HepG2 (cell line): ENCODE results near the gene SPCS2. TPM values are rescaled to one million over a fixed set of nuclear protein-coding genes. Genes with fewer than 3 reads are reported as not detected.
A peak's percentile ranks its signal among the peaks of the same experiment; 100 is the strongest.

Experiments used
- ATAC-seq: fragments of 200-7000 bp; cut with Tn5 transposase; 3 replicates; pipeline ENCODE4 v1.9.1; 2020; ENCODE audit warnings: mild to moderate bottlenecking, moderate library complexity
- BruUV-seq: library from RNA; stranded (reverse); fragments of 400-500 nt; replicated peaks from 2 replicates; lab custom pipeline; 2021; lab: Mats Ljungman, UMichigan
- CTCF ChIA-PET: fragments of 300-600 bp; formaldehyde crosslinking; extraction: SDS; loops from one replicate; lab custom pipeline; 2021; ENCODE audit warnings: low total read pairs, inconsistent platforms, low intra/inter-chr PET ratio; lab: Yijun Ruan, JAX
- POLR2A ChIA-PET: fragments of 350-600 bp; sonication (Branson Sonifier 250); formaldehyde crosslinking; loops from one replicate; lab custom pipeline; 2020; ENCODE audit warnings: antibody characterized with exemption, inconsistent platforms; lab: Yijun Ruan, JAX
- DNase-seq: peaks from one replicate; pipeline ENCODE4 v3.0.0-alpha.2; 2015; ENCODE audit warnings: low spot score
- FAIRE-seq: peaks from 3 replicates; lab custom pipeline; 2011; peaks lifted over from hg19 to GRCh38; lab: Jason Lieb, UNC
- H2AFZ ChIP-seq: one replicate; pipeline ENCODE4 v1.6.1; 2011; ENCODE audit warnings: low read length, inconsistent platforms
- H3K27ac ChIP-seq: fragments of 300-600 bp; 3 replicates; pipeline ENCODE4 v1.8.0; 2011; ENCODE audit warnings: mixed run types, mild to moderate bottlenecking, mixed read lengths, low read length, inconsistent platforms; ENCODE audit not compliant: insufficient read depth; ENCODE audit errors: extremely low read length
- H3K27me3 ChIP-seq, 2 experiments: fragments of 200-600 bp in 1 of 2; 2 replicates in 1 of 2; 3 replicates in 1 of 2; pipeline versions ENCODE4 v1.6.0 to v1.8.0; 2011; ENCODE audit warnings: low read length in 2 of 2, mild to moderate bottlenecking in 2 of 2, moderate library complexity in 2 of 2, inconsistent platforms in 1 of 2; ENCODE audit not compliant: insufficient read depth in 2 of 2, control insufficient read depth in 1 of 2
- H3K36me3 ChIP-seq, 2 experiments: fragments of 200-600 bp in 1 of 2; replicated peaks in 1 of 2; 2 replicates in 1 of 2; 3 replicates in 1 of 2; pipeline versions ENCODE4 v1.5.1 to v1.8.0; 2011; ENCODE audit warnings: low read length in 2 of 2, inconsistent platforms in 1 of 2; ENCODE audit not compliant: insufficient read depth in 2 of 2, control insufficient read depth in 1 of 2
- H3K4me1 ChIP-seq: 2 replicates; pipeline ENCODE4 v1.5.1; 2012; ENCODE audit warnings: low read length, inconsistent platforms; ENCODE audit not compliant: insufficient read depth
- H3K4me2 ChIP-seq: 2 replicates; pipeline ENCODE4 v1.6.0; 2011; ENCODE audit warnings: low read depth, low read length, inconsistent platforms
- H3K4me3 ChIP-seq, 3 experiments: fragments of 200-600 bp in 1 of 3; sonication (generic), shearing (Covaris generic) in 1 of 3; replicated peaks in 1 of 3; 2 replicates each; pipeline ENCODE4 v1.5.1; 2011 to 2016; ENCODE audit warnings: low read length in 3 of 3, inconsistent platforms in 2 of 3, low read depth in 2 of 3, mild to moderate bottlenecking in 2 of 3, control low read depth in 1 of 3, mixed read lengths in 1 of 3; ENCODE audit not compliant: insufficient read depth in 1 of 3
- H3K79me2 ChIP-seq: one replicate; pipeline ENCODE4 v1.6.1; 2011; ENCODE audit warnings: low read length, inconsistent platforms; ENCODE audit not compliant: insufficient read depth
- H3K9ac ChIP-seq: 2 replicates; pipeline ENCODE4 v1.6.0; 2011; ENCODE audit warnings: mild to moderate bottlenecking, low read depth, low read length, inconsistent platforms; ENCODE audit not compliant: insufficient read depth
- H3K9me3 ChIP-seq: 2 replicates; pipeline ENCODE4 v1.5.1; 2012; ENCODE audit warnings: mild to moderate bottlenecking, low read length
- H4K20me1 ChIP-seq: 2 replicates; pipeline ENCODE4 v1.6.0; 2011; ENCODE audit warnings: inconsistent platforms, mild to moderate bottlenecking, low read length, moderate library complexity; ENCODE audit not compliant: insufficient read depth
- ATM ChIP-seq: fragments of 450-650 bp; IDR thresholded peaks from 2 replicates; pipeline ENCODE4 v1.7.1; 2017; ENCODE audit warnings: mild to moderate bottlenecking, borderline replicate concordance
- CTCF ChIP-seq: sonication (generic); formaldehyde crosslinking; IDR thresholded peaks from 2 replicates; pipeline ENCODE4 v1.5.0; 2020; ENCODE audit warnings: mild to moderate bottlenecking, missing genetic modification reagents, moderate library complexity
- RAD21 ChIP-seq: fragments of 450-650 bp; formaldehyde crosslinking; IDR thresholded peaks from 2 replicates; pipeline ENCODE4 v1.5.0; 2020; ENCODE audit warnings: mild to moderate bottlenecking
- SMC3 ChIP-seq: IDR thresholded peaks from 2 replicates; pipeline ENCODE4 v1.6.1; 2011; ENCODE audit warnings: low read length, improper control_type of control experiment
- STAG1 ChIP-seq: sonication (generic); formaldehyde crosslinking; IDR thresholded peaks from 2 replicates; pipeline ENCODE4 v1.4.0; 2020; ENCODE audit warnings: missing genetic modification reagents
- THAP11 ChIP-seq: IDR thresholded peaks from 2 replicates; pipeline ENCODE4 v1.6.1; 2016; ENCODE audit warnings: missing biosample characterization, missing genetic modification reagents
- ZNF781 ChIP-seq: sonication (generic); formaldehyde crosslinking; IDR thresholded peaks from 2 replicates; pipeline ENCODE4 v1.5.1; 2020; ENCODE audit warnings: borderline replicate concordance, mild to moderate bottlenecking, missing genetic modification reagents; ENCODE audit errors: not compliant biosample characterization
- WGBS: methylation state at CpG from one replicate; pipeline ENCODE4 v1.1.6; 2017; ENCODE audit warnings: low lambda C conversion rate; 5-methylcytosine and 5-hydroxymethylcytosine counted together
- in situ Hi-C: cut with HindIII; loops from 2 replicates; pipeline ENCODE4 v1.10.0; 2017; ENCODE audit warnings: low pct_unique_long_range_greater_than_20kb; ENCODE audit not compliant: extremely low pct_ligation_motif_present
- intact Hi-C: fragments of 100-400 bp; cut with micrococcal nuclease; formaldehyde crosslinking; loops from one replicate; pipeline ENCODE4 v1.10.0; 2022; ENCODE audit not compliant: unreplicated experiment
- polyA plus RNA-seq, 8 experiments: library from polyadenylated mRNA; depleted of rRNA in 3 of 8; stranded (reverse) in 7 of 8; unstranded in 1 of 8; fragments of >200 nt; fragmentation: Illumina TruSeq in 4 of 8; extraction: Trizol in 4 of 8; gene quantifications; 2 replicates each; pipeline versions ENCODE4 v1.2.1 to v1.2.3, GENCODE V29; 2011 to 2016; ENCODE audit warnings: low read depth in 4 of 8, missing spikeins in 1 of 8, mixed read lengths in 1 of 8; ENCODE audit not compliant: insufficient read depth in 1 of 8
- total RNA-seq, 5 experiments: library from RNA; depleted of rRNA; stranded (reverse); fragments of >200 nt; fragmentation: Illumina TruSeq; extraction: Trizol; gene quantifications; 2 replicates each; pipeline ENCODE4 v1.2.3, GENCODE V29; 2016; ENCODE audit warnings: low read depth in 1 of 5

SPCS2 gene
- total and polyA plus RNA-seq, 2 of the 13 experiments (the other 11 are each of a cell fraction or from before 2014, with no cell fraction given): 87.3 to 142 TPM

- ATAC-seq (peak; percentile 96), FAIRE-seq (peak; percentile 80), DNase-seq (peak; percentile 89)
- ChIA-PET CTCF (interaction anchor here (1.5 to 3.2 kb wide), 3 partner anchors 93 to 319 kb away, joined by 5 to 39 read pairs (median 31); no protein-coding TSS in a partner anchor), POLR2A (interaction anchor here (1.0 kb wide), 1 partner anchor 59 kb away, joined by 3 read pairs; the partner anchor contains the start of gene NEU3)
- H3K27me3 ChIP-seq: no peaks in the 10 kb centered on the region
- in situ Hi-C loops (loop anchor here (5.0 to 10.0 kb wide), 2 partner anchors 93 to 315 kb away; partner anchors contain the start of gene TPBGL), intact Hi-C loops (loop anchor here (1.0 kb wide), 2 partner anchors 103 to 319 kb away; no protein-coding TSS in a partner anchor)
- 63% methylated on average over 8 of the region's 8 CpGs for WGBS
- no peak overlapping the region for H3K9ac ChIP-seq
- no peak overlapping the region for H3K4me3 ChIP-seq
- no peaks in the 10 kb centered on the region for H3K9me3 ChIP-seq
- H4K20me1 ChIP-seq: no peaks in the 10 kb centered on the region
- peaks cover 2 to 40% of the 10 kb centered on the region in 2 experiments; a peak in 4 of 5 replicates for H3K36me3 ChIP-seq
- BruUV-seq: no TSS peak
- no peak overlapping the region for H3K4me2 ChIP-seq
- no peaks in the 10 kb centered on the region for H3K79me2 ChIP-seq
- H2AFZ ChIP-seq: no peak overlapping the region
- TF ChIP-seq ZNF781 (CRISPR knock-in tag) (no peak), CTCF (CRISPR knock-in tag) (peak; percentile 86), SMC3 (peak; percentile 70), THAP11 (CRISPR knock-in tag) (0 out of 2 replicates have a peak, but pooled peaks have one; percentile 14), ATM (no peak), RAD21 (CRISPR knock-in tag) (peak; percentile 63; the same call in 1 of the 2 replicates), STAG1 (CRISPR knock-in tag) (peak; percentile 88)
- H3K27ac ChIP-seq: no peak overlapping the region
- peaks cover 12% of the 10 kb centered on the region for H3K4me1 ChIP-seq
Observed at GRCh38 chr11:74929431-74930363, 19.4 kb upstream of the SPCS2 start.
